Measurements from ENCODE around the gene SYPL2.

DNA sequence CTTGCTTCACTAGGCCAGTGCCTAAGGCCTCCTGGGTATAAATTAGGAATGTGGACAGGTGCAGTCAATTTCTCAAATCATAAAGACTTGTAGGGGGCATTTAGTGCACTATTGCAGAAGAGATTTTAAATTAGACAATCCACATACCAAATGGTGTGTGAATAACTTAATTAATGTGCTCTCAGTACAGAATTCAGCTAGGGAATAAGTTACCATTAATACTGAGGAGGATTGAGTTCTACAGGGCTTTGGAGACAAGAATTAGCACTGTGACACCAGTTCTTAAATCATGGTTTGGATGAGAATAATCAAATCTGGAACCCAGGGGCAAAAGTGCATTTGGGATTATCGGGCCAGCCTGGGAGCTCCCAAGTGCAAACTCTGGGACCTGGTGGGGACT is 1.7 kb downstream of the SYPL2 start:
- TF ChIP-seq, protein P1, sequence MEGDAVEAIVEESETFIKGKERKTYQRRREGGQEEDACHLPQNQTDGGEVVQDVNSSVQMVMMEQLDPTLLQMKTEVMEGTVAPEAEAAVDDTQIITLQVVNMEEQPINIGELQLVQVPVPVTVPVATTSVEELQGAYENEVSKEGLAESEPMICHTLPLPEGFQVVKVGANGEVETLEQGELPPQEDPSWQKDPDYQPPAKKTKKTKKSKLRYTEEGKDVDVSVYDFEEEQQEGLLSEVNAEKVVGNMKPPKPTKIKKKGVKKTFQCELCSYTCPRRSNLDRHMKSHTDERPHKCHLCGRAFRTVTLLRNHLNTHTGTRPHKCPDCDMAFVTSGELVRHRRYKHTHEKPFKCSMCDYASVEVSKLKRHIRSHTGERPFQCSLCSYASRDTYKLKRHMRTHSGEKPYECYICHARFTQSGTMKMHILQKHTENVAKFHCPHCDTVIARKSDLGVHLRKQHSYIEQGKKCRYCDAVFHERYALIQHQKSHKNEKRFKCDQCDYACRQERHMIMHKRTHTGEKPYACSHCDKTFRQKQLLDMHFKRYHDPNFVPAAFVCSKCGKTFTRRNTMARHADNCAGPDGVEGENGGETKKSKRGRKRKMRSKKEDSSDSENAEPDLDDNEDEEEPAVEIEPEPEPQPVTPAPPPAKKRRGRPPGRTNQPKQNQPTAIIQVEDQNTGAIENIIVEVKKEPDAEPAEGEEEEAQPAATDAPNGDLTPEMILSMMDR (IDR thresholded peaks at IDR 0.05) = no peak
- TF ChIP-seq EZH2 (IDR thresholded peaks at IDR 0.05; ENCODE audit: borderline replicate concordance, insufficient read depth, low read depth, low read length, poor library complexity, severe bottlenecking) = no peak

Measured in B cell (primary cell).